Nephron (organoid): ENCODE measurements around the gene ERCC2.
"Not testable (repeated sequence)": the region's sequence is repeated elsewhere in the genome, so short reads cannot be mapped to it uniquely, and the experiment has no call there.

Experiments
- H3K27ac Mint-ChIP-seq, 3 experiments: 2 replicates each; pipeline ENCODE4 v1.8.0; 2020; ENCODE audit warnings: mixed read lengths in 3 of 3, mild to moderate bottlenecking in 2 of 3, moderate library complexity in 1 of 3
- H3K27me3 Mint-ChIP-seq: 2 replicates; pipeline ENCODE4 v1.8.0; 2021; ENCODE audit warnings: low read depth, mild to moderate bottlenecking, moderate library complexity, mixed read lengths
- H3K36me3 Mint-ChIP-seq: 2 replicates; pipeline ENCODE4 v1.8.0; 2020; ENCODE audit warnings: low read depth, mixed read lengths
- H3K4me1 Mint-ChIP-seq: 2 replicates; pipeline ENCODE4 v1.8.0; 2020; ENCODE audit warnings: mixed read lengths
- H3K4me3 Mint-ChIP-seq, 3 experiments: 2 replicates each; pipeline ENCODE4 v1.8.0; 2020; ENCODE audit warnings: mild to moderate bottlenecking in 3 of 3, mixed read lengths in 3 of 3, moderate library complexity in 2 of 3
- H3K9me3 Mint-ChIP-seq: 2 replicates; pipeline ENCODE4 v1.8.0; 2020; ENCODE audit warnings: mixed read lengths
- TF ChIP-seq, protein P1 (sequence below), 3 experiments: fragments of 200-600 bp; sonication (generic); IDR thresholded peaks; one replicate each; pipeline ENCODE4 v1.5.0; 2021; ENCODE audit warnings: antibody characterized with exemption in 3 of 3; ENCODE audit not compliant: unreplicated experiment in 3 of 3

ERCC2 gene

DNA sequence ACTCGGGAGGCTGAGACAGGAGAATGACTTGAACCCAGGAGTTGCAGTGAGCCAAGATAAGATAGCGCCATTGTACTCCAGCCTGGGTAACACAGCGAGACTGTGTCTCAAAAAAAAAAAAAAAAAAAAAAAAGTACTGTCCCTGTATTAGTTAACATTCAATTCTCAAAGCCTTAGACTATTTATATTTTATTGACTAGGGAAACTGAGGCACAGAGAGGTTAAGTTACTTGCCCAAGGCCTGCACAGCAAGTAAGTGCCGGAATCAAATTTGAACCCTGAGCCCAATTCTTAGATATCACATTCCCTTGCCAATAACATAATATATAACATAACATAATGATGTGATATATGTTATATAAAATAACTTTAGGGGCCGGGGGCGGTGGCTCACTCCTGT, 30.7 kb downstream of the ERCC2 start:
- no peaks in the 10 kb centered on the region for H3K9me3 Mint-ChIP-seq
- no peak overlapping the region for H3K4me3 Mint-ChIP-seq
- no peaks in the 10 kb centered on the region for H3K36me3 Mint-ChIP-seq
- H3K27me3 Mint-ChIP-seq, result peaks cover 36% of the 10 kb centered on the region
- no peak overlapping the region for H3K27ac Mint-ChIP-seq
- peaks cover 5% of the 10 kb centered on the region for H3K4me1 Mint-ChIP-seq
- TF ChIP-seq, protein P1, sequence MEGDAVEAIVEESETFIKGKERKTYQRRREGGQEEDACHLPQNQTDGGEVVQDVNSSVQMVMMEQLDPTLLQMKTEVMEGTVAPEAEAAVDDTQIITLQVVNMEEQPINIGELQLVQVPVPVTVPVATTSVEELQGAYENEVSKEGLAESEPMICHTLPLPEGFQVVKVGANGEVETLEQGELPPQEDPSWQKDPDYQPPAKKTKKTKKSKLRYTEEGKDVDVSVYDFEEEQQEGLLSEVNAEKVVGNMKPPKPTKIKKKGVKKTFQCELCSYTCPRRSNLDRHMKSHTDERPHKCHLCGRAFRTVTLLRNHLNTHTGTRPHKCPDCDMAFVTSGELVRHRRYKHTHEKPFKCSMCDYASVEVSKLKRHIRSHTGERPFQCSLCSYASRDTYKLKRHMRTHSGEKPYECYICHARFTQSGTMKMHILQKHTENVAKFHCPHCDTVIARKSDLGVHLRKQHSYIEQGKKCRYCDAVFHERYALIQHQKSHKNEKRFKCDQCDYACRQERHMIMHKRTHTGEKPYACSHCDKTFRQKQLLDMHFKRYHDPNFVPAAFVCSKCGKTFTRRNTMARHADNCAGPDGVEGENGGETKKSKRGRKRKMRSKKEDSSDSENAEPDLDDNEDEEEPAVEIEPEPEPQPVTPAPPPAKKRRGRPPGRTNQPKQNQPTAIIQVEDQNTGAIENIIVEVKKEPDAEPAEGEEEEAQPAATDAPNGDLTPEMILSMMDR (IDR thresholded peaks at IDR 0.05; ENCODE audit: unreplicated experiment in 3 of 3), result no peak

DNA sequence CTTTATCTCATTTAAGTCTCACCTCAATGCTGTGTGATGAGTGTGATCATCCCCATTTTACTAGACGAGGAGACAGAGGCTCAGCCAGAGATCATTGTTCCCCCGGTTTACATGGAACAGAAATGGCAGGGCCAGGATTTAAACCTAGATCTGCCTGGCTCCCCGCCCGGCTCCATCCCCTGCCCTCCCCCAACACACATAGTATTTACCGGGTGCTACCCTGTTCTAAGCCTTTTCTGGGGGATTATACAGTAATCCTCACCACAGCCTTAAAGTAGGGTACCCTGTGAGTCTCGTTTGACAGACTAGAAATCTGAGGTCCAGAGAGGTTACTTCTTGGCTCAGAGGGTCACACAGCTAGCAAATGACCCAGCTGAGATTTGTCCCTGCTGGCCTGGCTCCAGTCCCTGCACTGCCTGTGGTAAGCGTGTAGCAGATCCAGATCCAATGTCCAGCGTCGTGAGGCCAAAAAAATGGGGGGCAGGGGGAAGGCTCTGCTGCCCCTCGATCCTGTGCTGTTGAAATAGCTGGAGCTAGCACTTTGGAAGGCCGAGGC, 33.6 kb downstream of the ERCC2 start:
- TF ChIP-seq, protein P1 (IDR thresholded peaks at IDR 0.05; ENCODE audit: unreplicated experiment in 3 of 3), result no peak
- H3K36me3 Mint-ChIP-seq, result no peaks in the 10 kb centered on the region

DNA sequence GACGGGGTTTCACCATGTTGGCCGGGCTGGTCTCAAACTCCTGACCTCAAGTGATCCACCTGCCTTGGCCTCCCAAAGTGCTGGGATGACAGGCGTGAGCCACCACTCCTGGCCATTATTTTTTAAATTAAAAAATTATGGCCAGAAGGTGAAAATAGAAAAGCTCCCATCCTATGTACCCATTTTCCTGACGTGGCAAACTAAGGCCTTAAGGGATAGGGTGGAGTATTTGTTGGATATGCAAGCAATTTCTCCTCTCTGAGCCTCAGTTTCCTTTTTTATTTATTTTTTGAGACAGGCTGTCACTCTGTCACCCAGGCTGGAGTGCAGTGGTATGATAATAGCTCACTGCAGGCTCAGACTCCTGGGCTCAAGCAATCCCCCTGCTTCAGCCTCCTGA, 35.5 kb downstream of the ERCC2 start:
- H3K36me3 Mint-ChIP-seq, H3K4me3 Mint-ChIP-seq, H3K27ac Mint-ChIP-seq, H3K4me1 Mint-ChIP-seq, H3K9me3 Mint-ChIP-seq: not testable (repeated sequence)
- H3K27me3 Mint-ChIP-seq, result peaks cover 23% of the 10 kb centered on the region

More for the DNA sequence above, 33.6 kb downstream of the ERCC2 start:
- Mint-ChIP-seq H3K9me3 (no peaks in the 10 kb centered on the region), H3K27me3 (peaks cover 24% of the 10 kb centered on the region), H3K27ac (no peak overlapping the region), H3K4me1 (peaks cover 5% of the 10 kb centered on the region), H3K4me3 (no peak overlapping the region)

DNA sequence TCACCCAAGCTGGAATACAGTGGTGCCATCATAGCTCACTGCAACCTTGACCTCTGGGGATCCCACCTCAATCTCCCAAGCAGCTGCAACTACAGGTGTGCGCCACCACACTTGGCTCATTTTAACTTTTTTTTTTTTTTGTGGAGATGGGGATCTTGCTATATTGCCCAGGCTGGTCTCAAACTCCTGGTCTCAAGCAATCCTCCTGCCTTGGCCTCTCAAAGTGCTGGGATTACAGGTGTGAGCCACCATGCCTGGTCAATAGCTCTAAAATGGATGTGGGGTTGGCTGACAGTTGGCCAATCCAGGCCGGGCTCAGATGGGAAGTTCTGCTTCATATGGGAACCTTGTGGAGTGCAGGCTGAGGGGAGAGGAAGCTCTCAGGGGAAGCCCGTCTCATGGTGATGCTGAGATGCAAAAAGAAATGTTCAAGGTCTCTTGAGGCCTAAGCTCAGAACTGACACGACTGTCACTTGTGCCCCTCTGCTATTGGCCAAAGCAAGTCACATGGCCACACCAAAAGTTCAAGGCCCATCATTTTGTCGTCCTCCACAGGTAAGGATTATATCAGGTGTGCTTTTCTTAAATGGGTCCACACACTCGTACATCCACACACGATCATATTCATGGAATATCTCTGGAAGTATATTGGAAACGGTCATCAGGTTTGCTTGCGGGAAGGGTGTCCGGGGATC, 36.6 kb downstream of the ERCC2 start:
- TF ChIP-seq, protein P1 (IDR thresholded peaks at IDR 0.05; ENCODE audit: unreplicated experiment in 3 of 3), result no peak
- Mint-ChIP-seq H3K27me3 (peaks cover 13% of the 10 kb centered on the region), H3K9me3 (no peaks in the 10 kb centered on the region), H3K4me1 (peaks cover 4% of the 10 kb centered on the region), H3K27ac (no peak overlapping the region), H3K4me3 (no peak overlapping the region), H3K36me3 (no peaks in the 10 kb centered on the region)

DNA sequence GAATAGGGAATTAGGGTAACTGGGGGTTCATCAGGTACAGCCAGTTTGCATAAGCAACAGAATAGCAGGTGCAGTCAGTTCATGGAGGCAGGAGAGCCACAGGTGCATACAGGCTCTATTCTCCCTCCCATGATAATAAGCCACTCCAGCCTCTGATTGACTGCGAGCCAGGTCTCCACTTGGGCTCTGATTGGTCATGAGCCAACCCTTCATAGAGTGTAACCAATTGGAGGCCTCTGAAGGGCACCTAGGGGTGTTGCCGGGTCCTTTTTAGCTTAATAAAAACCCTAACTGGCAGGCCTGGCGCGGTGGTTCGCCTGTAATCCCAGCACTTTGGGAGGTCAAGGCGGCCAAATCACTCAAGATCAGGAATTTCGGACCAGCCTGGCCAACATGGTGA, 39.0 kb downstream of the ERCC2 start:
- Mint-ChIP-seq H3K4me3 (no peak overlapping the region), H3K27ac (no peak overlapping the region), H3K27me3 (peaks cover 5% of the 10 kb centered on the region), H3K36me3 (no peaks in the 10 kb centered on the region), H3K4me1 (peaks cover under 1% of the 10 kb centered on the region), H3K9me3 (no peaks in the 10 kb centered on the region)
- TF ChIP-seq, protein P1 (IDR thresholded peaks at IDR 0.05; ENCODE audit: unreplicated experiment in 3 of 3), result no peak

DNA sequence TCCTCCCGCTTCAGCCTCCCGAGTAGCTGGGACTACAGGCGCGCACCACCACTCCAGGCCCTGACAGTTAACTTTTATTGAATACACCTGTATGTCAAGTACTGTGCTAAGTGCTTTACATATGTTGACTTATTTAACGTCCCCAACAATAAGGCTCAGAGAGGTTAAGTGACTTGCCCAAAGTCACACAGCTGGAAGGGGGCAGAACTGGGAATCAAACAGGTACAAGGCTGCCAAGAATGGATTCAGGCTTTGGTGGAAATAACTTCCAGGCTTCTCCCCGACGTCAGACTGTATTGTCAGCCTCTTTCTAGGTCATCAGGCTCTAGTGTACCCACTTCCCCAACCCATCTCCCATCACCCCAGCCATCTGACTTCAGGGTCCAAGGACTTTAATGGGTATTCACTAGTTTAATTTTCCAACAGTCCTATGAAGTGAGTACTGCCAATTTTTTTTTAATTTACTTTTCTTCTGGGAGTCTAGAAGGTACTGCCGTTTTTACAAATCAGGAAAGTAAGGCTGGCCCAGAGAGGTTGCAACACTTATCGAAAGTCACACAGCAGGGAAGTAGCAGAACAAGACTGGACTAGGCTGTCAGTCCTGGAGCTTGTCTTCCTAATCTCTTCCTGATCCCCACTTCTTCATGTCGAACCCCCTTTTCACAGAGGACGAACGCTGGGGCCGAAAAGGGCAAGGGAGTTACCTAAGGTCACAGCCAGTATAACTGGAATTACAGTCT, 42.8 kb downstream of the ERCC2 start:
- peaks cover 9% of the 10 kb centered on the region for H3K27me3 Mint-ChIP-seq
- H3K36me3 Mint-ChIP-seq, result no peaks in the 10 kb centered on the region
- H3K27ac Mint-ChIP-seq, result no peak overlapping the region
- H3K4me3 Mint-ChIP-seq, result no peak overlapping the region
- TF ChIP-seq, protein P1 (IDR thresholded peaks at IDR 0.05; ENCODE audit: unreplicated experiment in 3 of 3), result no peak
- no peaks in the 10 kb centered on the region for H3K9me3 Mint-ChIP-seq
- peaks cover 12% of the 10 kb centered on the region for H3K4me1 Mint-ChIP-seq
